AML-193 (cell line): ENCODE results near the gene BLCAP.
"Not testable (repeated sequence)": the region's sequence is repeated elsewhere in the genome, so short reads cannot be mapped to it uniquely, and the experiment has no call there.

Experiments used
- DNase-seq, 2 experiments: peaks; one replicate each; lab custom pipeline; 2025; lab: John Stamatoyannopoulos, UW

BLCAP gene, protein sequence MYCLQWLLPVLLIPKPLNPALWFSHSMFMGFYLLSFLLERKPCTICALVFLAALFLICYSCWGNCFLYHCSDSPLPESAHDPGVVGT

GRCh38 chr20:37527638-37528445, at the start of gene BLCAP:
Gene BLCAP, minus strand, starts transcription at chr20:37527876. Its CDS starts 8,702 bp downstream, at chr20:37519174.
- DNase-seq: peak; percentile 82 to 86

DNA sequence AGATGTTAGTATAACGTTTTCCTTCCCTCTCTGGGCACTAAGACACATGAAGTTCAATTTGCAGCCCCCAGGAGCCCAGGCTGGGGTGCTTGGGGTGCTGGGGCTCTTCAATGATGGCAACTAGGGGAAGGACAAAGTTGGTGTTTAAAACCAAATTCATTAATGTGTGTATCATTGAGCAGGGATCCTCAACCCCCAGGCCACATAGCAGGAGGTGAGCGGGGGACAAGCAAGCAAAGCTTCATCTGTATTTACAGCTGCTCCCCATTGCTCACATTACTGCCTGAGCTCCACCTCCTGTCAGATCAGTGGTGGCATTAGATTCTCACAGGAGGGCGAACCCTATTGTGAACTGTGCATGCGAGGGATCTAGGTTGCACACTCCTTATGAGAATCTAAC, 49.8 kb upstream of the BLCAP start:
- DNase-seq: not testable (repeated sequence)

- no peak for DNase-seq
Observed at GRCh38 chr20:37576911-37577310, 49.2 kb upstream of the BLCAP start.

GRCh38 chr20:37575884-37576283, 48.2 kb upstream of the BLCAP start:
- DNase-seq: peak; percentile 23

GRCh38 chr20:37574199-37574890, 46.7 kb upstream of the BLCAP start:
- DNase-seq: no peak

- no peak for DNase-seq
Observed at GRCh38 chr20:37573626-37574198, 46.0 kb upstream of the BLCAP start.

DNA sequence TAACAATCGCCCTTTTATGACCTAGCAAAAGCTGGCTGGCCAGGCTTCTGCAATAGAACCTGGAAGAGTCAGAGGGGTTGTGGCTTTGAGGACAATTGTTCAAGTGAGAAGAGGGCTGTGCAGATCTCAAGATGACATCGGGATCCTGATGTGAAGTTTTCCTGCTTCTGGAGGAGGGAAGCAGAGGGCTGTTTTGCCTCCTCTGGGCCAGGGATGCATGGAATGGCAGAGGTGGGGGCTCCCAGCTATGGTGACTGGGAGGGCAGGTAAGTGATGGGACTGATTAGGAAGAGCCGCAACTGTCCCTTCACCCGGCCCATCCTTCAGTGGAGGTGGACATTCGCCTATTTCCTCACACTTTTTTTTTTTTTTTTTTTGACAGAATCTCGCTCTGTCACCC, 43.4 kb upstream of the BLCAP start:
- DNase-seq: no peak

- DNase-seq: no peak
Observed at GRCh38 chr20:37570419-37570818, 42.7 kb upstream of the BLCAP start.

GRCh38 chr20:37567671-37568588, 40.3 kb upstream of the BLCAP start:
- peak in 1 of 2 experiments; percentile 1 for DNase-seq

- no peak for DNase-seq
Observed at GRCh38 chr20:37567331-37567665, 39.6 kb upstream of the BLCAP start.

- no peak for DNase-seq
Observed at GRCh38 chr20:37566590-37567330, 39.1 kb upstream of the BLCAP start.

DNA sequence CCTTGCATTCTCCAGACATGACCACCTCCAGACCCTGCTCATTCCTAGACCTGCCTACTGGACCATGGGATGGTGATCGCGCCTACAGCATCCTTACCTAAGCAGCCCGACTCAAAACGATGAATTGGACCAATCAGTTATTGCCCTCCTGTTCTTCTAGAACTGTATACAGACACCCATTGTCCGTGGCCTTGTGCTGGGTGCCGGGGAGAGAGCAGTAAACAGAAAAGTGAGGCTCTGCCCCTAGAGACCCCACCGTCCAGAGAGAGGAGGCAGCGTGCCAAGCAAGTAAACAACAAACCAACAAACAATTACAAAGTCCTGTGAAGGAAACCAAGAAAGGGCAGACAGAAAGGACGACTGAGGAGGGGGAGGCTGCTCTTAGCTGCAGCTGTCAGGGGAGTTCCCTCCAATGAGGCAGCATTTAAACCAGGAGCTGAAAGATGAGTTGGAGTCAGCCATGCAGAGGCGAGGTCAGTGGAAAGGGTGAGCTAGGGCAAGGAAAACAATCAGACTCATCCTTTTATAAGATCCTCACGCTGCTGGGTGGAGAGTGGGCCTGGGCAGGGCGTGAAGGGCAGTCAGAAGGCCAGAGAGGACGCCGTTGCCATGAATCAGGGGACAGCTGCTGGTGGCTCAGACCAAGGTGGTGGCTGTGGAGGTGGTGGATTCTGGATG, 37.6 kb upstream of the BLCAP start:
- no peak for DNase-seq

- peak; percentile 3 to 7 for DNase-seq
Observed at GRCh38 chr20:37564388-37565133, 36.9 kb upstream of the BLCAP start.

DNA sequence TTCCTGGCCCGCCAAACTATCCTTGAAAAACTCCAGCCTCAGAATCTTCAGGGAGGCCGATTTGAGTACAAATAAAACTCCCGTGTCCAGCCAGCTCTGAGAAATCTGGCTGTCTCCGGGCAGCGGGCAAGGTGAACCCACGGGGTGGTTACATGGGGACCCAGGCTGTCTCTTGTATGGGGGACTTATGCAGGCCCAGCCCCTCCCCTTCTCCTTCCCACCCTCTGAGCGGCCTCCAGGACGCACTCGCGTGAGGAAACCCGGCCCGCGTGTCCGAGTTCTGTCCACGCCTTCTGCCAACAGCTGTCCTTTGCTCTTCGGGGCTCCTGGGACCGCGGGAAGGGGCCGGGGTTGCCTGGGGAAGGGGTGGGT, 36.3 kb upstream of the BLCAP start:
- no peak for DNase-seq

- DNase-seq: no peak
Observed at GRCh38 chr20:37562695-37563480, 35.2 kb upstream of the BLCAP start.

GRCh38 chr20:37560629-37561028, 33.0 kb upstream of the BLCAP start:
- no peak for DNase-seq

DNA sequence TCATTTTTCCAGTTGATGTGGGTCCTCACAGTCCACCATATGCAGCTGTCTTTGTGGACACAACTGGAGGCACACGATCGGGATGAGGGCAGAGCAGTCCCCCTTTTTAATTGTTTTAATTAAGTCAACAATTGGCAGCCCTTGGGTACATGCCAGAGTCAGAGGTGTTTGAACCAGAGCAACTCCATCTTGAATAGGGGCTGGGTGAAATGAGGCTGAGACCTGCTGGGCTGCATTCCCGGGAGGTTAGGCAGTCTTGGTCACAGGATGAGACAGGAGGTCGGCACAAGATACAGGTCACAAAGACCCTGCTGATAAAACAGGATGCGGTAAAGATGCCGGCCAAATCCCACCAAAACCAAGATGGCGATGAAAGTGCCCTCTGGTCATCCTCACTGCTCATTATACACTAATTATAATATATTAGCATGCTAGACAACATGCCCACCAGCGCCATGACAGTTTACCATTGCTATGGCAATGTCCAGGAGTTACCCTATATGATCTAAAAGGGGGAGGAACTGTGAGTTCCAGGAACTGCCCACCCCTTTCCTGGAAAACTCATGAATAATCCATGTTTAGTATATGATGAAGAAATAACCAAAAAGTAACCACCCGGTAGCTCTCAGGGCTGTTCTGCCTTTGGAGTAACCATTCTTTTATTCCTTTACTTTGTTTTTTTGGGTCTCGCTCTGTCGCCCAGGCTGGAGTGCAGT, 31.8 kb upstream of the BLCAP start:
- no peak for DNase-seq

GRCh38 chr20:37558779-37559178, 31.1 kb upstream of the BLCAP start:
- DNase-seq: no peak
